GM23338 (cell line): ENCODE results near the gene STRIP1. TPM values are rescaled to one million over a fixed set of nuclear protein-coding genes. Genes with fewer than 3 reads are reported as not detected.
A peak's percentile ranks its signal among the peaks of the same experiment; 100 is the strongest.

Experiments used
- ATAC-seq: fragments of 200-7000 bp; cut with Tn5 transposase; 3 replicates; pipeline ENCODE4 v1.9.1; 2020
- DNase-seq: peaks from one replicate; pipeline ENCODE4 v3.0.0-alpha.2; 2015; ENCODE audit warnings: low spot score
- H2AFZ ChIP-seq: fragments of 200-600 bp; sonication (generic); 2 replicates; pipeline ENCODE4 v1.8.0; 2016; ENCODE audit warnings: antibody characterized with exemption, mild to moderate bottlenecking, moderate library complexity
- H3F3A ChIP-seq: fragments of 200-600 bp; sonication (generic); replicated peaks from 2 replicates; pipeline ENCODE4 v1.8.0; 2017; ENCODE audit warnings: antibody characterized with exemption, mixed run types, low read depth
- H3K27ac ChIP-seq: fragments of 200-600 bp; sonication (generic); 2 replicates; pipeline ENCODE4 v1.6.1; 2016; ENCODE audit warnings: low read depth
- H3K27me3 ChIP-seq: fragments of 200-600 bp; sonication (generic); 2 replicates; pipeline ENCODE4 v1.8.0; 2016; ENCODE audit warnings: mild to moderate bottlenecking, mixed run types, moderate library complexity; ENCODE audit not compliant: insufficient read depth
- H3K36me3 ChIP-seq: fragments of 200-600 bp; sonication (generic); 2 replicates; pipeline ENCODE4 v1.8.0; 2016; ENCODE audit warnings: mild to moderate bottlenecking; ENCODE audit not compliant: insufficient read depth
- H3K4me1 ChIP-seq: fragments of 200-600 bp; sonication (generic); 2 replicates; pipeline ENCODE4 v1.8.0; 2016; ENCODE audit warnings: mild to moderate bottlenecking, moderate library complexity; ENCODE audit not compliant: insufficient read depth
- H3K4me2 ChIP-seq: fragments of 200-600 bp; sonication (generic); 2 replicates; pipeline ENCODE4 v1.7.1; 2017; ENCODE audit warnings: mixed run types
- H3K4me3 ChIP-seq: fragments of 200-600 bp; sonication (generic); 2 replicates; pipeline ENCODE4 v1.6.1; 2016; ENCODE audit warnings: mixed run types
- H3K79me2 ChIP-seq: fragments of 200-600 bp; sonication (generic); replicated peaks from 2 replicates; pipeline ENCODE4 v1.8.0; 2017; ENCODE audit warnings: mild to moderate bottlenecking; ENCODE audit not compliant: insufficient read depth
- H3K9me2 ChIP-seq: fragments of 200-600 bp; sonication (generic); 2 replicates; pipeline ENCODE4 v1.8.0; 2017; ENCODE audit not compliant: insufficient read depth
- H4K20me1 ChIP-seq: fragments of 200-600 bp; sonication (generic); replicated peaks from 2 replicates; pipeline ENCODE4 v1.8.0; 2017; ENCODE audit warnings: mild to moderate bottlenecking; ENCODE audit not compliant: insufficient read depth
- H3K27ac Mint-ChIP-seq: 2 replicates; pipeline ENCODE4 v1.8.0; 2020; ENCODE audit warnings: inconsistent platforms, mild to moderate bottlenecking, moderate library complexity, mixed read lengths
- H3K27me3 Mint-ChIP-seq: 3 replicates; pipeline ENCODE4 v1.8.0; 2022; ENCODE audit warnings: low read depth, mild to moderate bottlenecking, moderate library complexity, mixed read lengths, inconsistent platforms; ENCODE audit not compliant: insufficient read depth, poor library complexity
- H3K36me3 Mint-ChIP-seq: 3 replicates; pipeline ENCODE4 v1.8.0; 2021; ENCODE audit warnings: low read depth, mild to moderate bottlenecking, inconsistent platforms, moderate library complexity, mixed read lengths
- H3K4me1 Mint-ChIP-seq: 3 replicates; pipeline ENCODE4 v1.8.0; 2020; ENCODE audit warnings: mild to moderate bottlenecking, inconsistent platforms, mixed read lengths
- H3K4me3 Mint-ChIP-seq: 3 replicates; pipeline ENCODE4 v1.8.0; 2021; ENCODE audit warnings: moderate library complexity, mild to moderate bottlenecking, inconsistent platforms, mixed read lengths
- H3K9me3 Mint-ChIP-seq: 3 replicates; pipeline ENCODE4 v1.8.0; 2020; ENCODE audit warnings: moderate library complexity, mild to moderate bottlenecking, inconsistent platforms, mixed read lengths
- CREB1 ChIP-seq: fragments of 250-450 bp; sonication (Bioruptor Pico); IDR thresholded peaks from 2 replicates; pipeline ENCODE4 v1.5.0; 2020; ENCODE audit warnings: low read depth, mild to moderate bottlenecking, moderate library complexity
- EZH2 ChIP-seq: fragments of 200-600 bp; sonication (generic); IDR thresholded peaks from one replicate; pipeline ENCODE4 v1.8.0; 2017; ENCODE audit warnings: antibody characterized with exemption, mild to moderate bottlenecking, low read depth; ENCODE audit not compliant: unreplicated experiment
- EZH2phosphoT487 ChIP-seq: fragments of 200-600 bp; sonication (generic); IDR thresholded peaks from one replicate; pipeline ENCODE4 v1.8.1; 2018; ENCODE audit warnings: antibody characterized with exemption; ENCODE audit not compliant: unreplicated experiment
- JUNB ChIP-seq: IDR thresholded peaks from one replicate; pipeline ENCODE4 v1.6.1; 2016; ENCODE audit warnings: antibody characterized with exemption; ENCODE audit not compliant: unreplicated experiment
- NANOG ChIP-seq: IDR thresholded peaks from 2 replicates; pipeline ENCODE4 v1.6.1; 2016; ENCODE audit warnings: antibody characterized with exemption, borderline replicate concordance
- POLR2AphosphoS5 ChIP-seq: IDR thresholded peaks from 2 replicates; pipeline ENCODE4 v1.6.1; 2016; ENCODE audit warnings: antibody characterized with exemption, low read depth
- STAT1 ChIP-seq: IDR thresholded peaks from one replicate; pipeline ENCODE4 v1.6.1; 2016; ENCODE audit warnings: antibody characterized with exemption; ENCODE audit not compliant: unreplicated experiment
- ZNF114 ChIP-seq: fragments of 250-450 bp; sonication (Bioruptor Pico); IDR thresholded peaks from 2 replicates; pipeline ENCODE4 v1.5.0; 2020; ENCODE audit warnings: mild to moderate bottlenecking, moderate library complexity
- ZNF331 ChIP-seq: fragments of 250-450 bp; sonication (Bioruptor Pico); IDR thresholded peaks from 2 replicates; pipeline ENCODE4 v1.5.0; 2020; ENCODE audit warnings: low read depth, mild to moderate bottlenecking, moderate library complexity
- polyA plus RNA-seq: library from polyadenylated mRNA; unstranded; fragments of >200 nt; fragmentation: Nextera tagmentation; extraction: Ambion mirVana; gene quantifications from 2 replicates; pipeline ENCODE4 v1.2.1, GENCODE V29; 2016
- total RNA-seq: library from RNA; depleted of rRNA; stranded (reverse); fragments of >200 nt; shearing (Covaris generic); gene quantifications from 2 replicates; pipeline ENCODE4 v1.2.3, GENCODE V29; 2014
- TF ChIP-seq, protein P1 (sequence below), 2 experiments: fragments of 200-600 bp in 1 of 2; sonication (generic) in 1 of 2; conservative IDR thresholded peaks; 2 replicates each; pipeline versions ENCODE4 v1.5.1 to v1.6.1; 2016 to 2017; ENCODE audit warnings: antibody characterized with exemption in 2 of 2, low read depth in 2 of 2, mild to moderate bottlenecking in 2 of 2, moderate library complexity in 1 of 2
- TF ChIP-seq, protein P2 (sequence below): fragments of 250-450 bp; sonication (Bioruptor Pico); IDR thresholded peaks from 2 replicates; pipeline ENCODE4 v1.5.0; 2020; ENCODE audit warnings: mild to moderate bottlenecking, moderate library complexity
- TF ChIP-seq, protein P3 (sequence below): IDR thresholded peaks from one replicate; pipeline ENCODE4 v1.6.1; 2018; ENCODE audit warnings: antibody characterized with exemption; ENCODE audit not compliant: unreplicated experiment

Gene STRIP1
- total and polyA plus RNA-seq, 2 experiments from 2014 or later, result 17.2 to 50.6 TPM

DNA sequence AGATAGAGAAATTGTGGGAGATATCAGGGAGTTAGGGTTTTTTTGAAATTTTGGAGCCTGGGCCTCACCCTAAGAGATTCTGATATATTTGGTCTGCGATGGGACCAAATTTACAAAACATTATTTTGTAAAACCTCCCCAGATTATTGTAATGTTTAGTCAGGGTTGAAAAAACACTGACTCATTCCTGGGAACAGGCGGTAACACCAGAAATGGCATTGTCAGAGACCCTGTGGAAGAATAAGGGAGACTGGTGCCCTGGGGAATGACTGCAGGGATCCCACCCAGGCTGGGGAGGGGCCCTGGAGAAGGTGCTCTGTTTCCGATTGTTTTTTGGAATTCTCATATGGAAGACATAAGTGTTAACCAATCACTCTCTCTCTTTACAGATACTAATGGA lies 13.1 kb upstream of the STRIP1 start:
- H2AFZ ChIP-seq, result no peak overlapping the region
- no peak for DNase-seq
- no peak overlapping the region for H3K4me3 ChIP-seq
- H3K36me3 ChIP-seq, result peaks cover 70% of the 10 kb centered on the region
- H3K27me3 ChIP-seq, result no peaks in the 10 kb centered on the region
- Mint-ChIP-seq H3K4me3 (no peak overlapping the region), H3K9me3 (no peaks in the 10 kb centered on the region), H3K27me3 (no peaks in the 10 kb centered on the region), H3K36me3 (peaks cover 83% of the 10 kb centered on the region), H3K4me1 (no peaks in the 10 kb centered on the region), H3K27ac (peak overlapping the region; percentile 59; the same call in 1 of the 2 replicates)
- H3K79me2 ChIP-seq, result no peaks in the 10 kb centered on the region
- H4K20me1 ChIP-seq, result no peaks in the 10 kb centered on the region
- TF ChIP-seq EZH2 (no peak), NANOG (no peak), EZH2phosphoT487 (no peak), ZNF331 (CRISPR knock-in tag) (no peak), STAT1 (no peak), POLR2AphosphoS5 (no peak), JUNB (no peak), ZNF114 (CRISPR knock-in tag) (no peak), CREB1 (CRISPR knock-in tag) (no peak)
- TF ChIP-seq, protein P1, sequence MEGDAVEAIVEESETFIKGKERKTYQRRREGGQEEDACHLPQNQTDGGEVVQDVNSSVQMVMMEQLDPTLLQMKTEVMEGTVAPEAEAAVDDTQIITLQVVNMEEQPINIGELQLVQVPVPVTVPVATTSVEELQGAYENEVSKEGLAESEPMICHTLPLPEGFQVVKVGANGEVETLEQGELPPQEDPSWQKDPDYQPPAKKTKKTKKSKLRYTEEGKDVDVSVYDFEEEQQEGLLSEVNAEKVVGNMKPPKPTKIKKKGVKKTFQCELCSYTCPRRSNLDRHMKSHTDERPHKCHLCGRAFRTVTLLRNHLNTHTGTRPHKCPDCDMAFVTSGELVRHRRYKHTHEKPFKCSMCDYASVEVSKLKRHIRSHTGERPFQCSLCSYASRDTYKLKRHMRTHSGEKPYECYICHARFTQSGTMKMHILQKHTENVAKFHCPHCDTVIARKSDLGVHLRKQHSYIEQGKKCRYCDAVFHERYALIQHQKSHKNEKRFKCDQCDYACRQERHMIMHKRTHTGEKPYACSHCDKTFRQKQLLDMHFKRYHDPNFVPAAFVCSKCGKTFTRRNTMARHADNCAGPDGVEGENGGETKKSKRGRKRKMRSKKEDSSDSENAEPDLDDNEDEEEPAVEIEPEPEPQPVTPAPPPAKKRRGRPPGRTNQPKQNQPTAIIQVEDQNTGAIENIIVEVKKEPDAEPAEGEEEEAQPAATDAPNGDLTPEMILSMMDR (conservative IDR thresholded peaks at IDR 0.05; ENCODE audit: low read depth in 2 of 2), result no peak
- TF ChIP-seq, protein P2, sequence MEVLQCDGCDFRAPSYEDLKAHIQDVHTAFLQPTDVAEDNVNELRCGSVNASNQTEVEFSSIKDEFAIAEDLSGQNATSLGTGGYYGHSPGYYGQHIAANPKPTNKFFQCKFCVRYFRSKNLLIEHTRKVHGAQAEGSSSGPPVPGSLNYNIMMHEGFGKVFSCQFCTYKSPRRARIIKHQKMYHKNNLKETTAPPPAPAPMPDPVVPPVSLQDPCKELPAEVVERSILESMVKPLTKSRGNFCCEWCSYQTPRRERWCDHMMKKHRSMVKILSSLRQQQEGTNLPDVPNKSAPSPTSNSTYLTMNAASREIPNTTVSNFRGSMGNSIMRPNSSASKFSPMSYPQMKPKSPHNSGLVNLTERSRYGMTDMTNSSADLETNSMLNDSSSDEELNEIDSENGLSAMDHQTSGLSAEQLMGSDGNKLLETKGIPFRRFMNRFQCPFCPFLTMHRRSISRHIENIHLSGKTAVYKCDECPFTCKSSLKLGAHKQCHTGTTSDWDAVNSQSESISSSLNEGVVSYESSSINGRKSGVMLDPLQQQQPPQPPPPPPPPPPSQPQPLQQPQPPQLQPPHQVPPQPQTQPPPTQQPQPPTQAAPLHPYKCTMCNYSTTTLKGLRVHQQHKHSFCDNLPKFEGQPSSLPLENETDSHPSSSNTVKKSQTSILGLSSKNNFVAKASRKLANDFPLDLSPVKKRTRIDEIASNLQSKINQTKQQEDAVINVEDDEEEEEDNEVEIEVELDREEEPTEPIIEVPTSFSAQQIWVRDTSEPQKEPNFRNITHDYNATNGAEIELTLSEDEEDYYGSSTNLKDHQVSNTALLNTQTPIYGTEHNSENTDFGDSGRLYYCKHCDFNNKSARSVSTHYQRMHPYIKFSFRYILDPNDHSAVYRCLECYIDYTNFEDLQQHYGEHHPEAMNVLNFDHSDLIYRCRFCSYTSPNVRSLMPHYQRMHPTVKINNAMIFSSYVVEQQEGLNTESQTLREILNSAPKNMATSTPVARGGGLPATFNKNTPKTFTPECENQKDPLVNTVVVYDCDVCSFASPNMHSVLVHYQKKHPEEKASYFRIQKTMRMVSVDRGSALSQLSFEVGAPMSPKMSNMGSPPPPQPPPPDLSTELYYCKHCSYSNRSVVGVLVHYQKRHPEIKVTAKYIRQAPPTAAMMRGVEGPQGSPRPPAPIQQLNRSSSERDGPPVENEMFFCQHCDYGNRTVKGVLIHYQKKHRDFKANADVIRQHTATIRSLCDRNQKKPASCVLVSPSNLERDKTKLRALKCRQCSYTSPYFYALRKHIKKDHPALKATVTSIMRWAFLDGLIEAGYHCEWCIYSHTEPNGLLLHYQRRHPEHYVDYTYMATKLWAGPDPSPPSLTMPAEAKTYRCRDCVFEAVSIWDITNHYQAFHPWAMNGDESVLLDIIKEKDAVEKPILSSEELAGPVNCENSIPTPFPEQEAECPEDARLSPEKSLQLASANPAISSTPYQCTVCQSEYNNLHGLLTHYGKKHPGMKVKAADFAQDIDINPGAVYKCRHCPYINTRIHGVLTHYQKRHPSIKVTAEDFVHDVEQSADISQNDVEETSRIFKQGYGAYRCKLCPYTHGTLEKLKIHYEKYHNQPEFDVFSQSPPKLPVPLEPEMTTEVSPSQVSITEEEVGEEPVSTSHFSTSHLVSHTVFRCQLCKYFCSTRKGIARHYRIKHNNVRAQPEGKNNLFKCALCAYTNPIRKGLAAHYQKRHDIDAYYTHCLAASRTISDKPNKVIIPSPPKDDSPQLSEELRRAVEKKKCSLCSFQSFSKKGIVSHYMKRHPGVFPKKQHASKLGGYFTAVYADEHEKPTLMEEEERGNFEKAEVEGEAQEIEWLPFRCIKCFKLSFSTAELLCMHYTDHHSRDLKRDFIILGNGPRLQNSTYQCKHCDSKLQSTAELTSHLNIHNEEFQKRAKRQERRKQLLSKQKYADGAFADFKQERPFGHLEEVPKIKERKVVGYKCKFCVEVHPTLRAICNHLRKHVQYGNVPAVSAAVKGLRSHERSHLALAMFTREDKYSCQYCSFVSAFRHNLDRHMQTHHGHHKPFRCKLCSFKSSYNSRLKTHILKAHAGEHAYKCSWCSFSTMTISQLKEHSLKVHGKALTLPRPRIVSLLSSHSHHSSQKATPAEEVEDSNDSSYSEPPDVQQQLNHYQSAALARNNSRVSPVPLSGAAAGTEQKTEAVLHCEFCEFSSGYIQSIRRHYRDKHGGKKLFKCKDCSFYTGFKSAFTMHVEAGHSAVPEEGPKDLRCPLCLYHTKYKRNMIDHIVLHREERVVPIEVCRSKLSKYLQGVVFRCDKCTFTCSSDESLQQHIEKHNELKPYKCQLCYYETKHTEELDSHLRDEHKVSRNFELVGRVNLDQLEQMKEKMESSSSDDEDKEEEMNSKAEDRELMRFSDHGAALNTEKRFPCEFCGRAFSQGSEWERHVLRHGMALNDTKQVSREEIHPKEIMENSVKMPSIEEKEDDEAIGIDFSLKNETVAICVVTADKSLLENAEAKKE (CRISPR knock-in tag), result no peak
- TF ChIP-seq, protein P3, sequence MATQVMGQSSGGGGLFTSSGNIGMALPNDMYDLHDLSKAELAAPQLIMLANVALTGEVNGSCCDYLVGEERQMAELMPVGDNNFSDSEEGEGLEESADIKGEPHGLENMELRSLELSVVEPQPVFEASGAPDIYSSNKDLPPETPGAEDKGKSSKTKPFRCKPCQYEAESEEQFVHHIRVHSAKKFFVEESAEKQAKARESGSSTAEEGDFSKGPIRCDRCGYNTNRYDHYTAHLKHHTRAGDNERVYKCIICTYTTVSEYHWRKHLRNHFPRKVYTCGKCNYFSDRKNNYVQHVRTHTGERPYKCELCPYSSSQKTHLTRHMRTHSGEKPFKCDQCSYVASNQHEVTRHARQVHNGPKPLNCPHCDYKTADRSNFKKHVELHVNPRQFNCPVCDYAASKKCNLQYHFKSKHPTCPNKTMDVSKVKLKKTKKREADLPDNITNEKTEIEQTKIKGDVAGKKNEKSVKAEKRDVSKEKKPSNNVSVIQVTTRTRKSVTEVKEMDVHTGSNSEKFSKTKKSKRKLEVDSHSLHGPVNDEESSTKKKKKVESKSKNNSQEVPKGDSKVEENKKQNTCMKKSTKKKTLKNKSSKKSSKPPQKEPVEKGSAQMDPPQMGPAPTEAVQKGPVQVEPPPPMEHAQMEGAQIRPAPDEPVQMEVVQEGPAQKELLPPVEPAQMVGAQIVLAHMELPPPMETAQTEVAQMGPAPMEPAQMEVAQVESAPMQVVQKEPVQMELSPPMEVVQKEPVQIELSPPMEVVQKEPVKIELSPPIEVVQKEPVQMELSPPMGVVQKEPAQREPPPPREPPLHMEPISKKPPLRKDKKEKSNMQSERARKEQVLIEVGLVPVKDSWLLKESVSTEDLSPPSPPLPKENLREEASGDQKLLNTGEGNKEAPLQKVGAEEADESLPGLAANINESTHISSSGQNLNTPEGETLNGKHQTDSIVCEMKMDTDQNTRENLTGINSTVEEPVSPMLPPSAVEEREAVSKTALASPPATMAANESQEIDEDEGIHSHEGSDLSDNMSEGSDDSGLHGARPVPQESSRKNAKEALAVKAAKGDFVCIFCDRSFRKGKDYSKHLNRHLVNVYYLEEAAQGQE, result no peak
- no peak overlapping the region for H3K4me2 ChIP-seq
- H3K4me1 ChIP-seq, result no peaks in the 10 kb centered on the region
- no peak overlapping the region for H3K27ac ChIP-seq
- ATAC-seq, result no peak
- no peaks in the 10 kb centered on the region for H3K9me2 ChIP-seq
- no peaks in the 10 kb centered on the region for H3F3A ChIP-seq
